T-helper 17 cell (primary cell): ENCODE results near the gene LIPT2. TPM values are rescaled to one million over a fixed set of nuclear protein-coding genes. Genes with fewer than 3 reads are reported as not detected.

Source experiments
- ATAC-seq: fragments of 150-1000 bp; cut with Tn5 transposase; 2 replicates; pipeline ENCODE4 v1.10.0; 2021; ENCODE audit warnings: mild to moderate bottlenecking, moderate library complexity
- DNase-seq, 3 donors: peaks; one replicate each; pipeline versions ENCODE4 v3.0.0 to v3.0.0-alpha.2; 2020 to 2021
- H3K9me3 ChIP-seq: one replicate; pipeline ENCODE4 v1.7.0; 2013; ENCODE audit warnings: low read length, mild to moderate bottlenecking; ENCODE audit not compliant: control insufficient read depth, poor library complexity, severe bottlenecking
- H3K27ac Mint-ChIP-seq: one replicate; pipeline ENCODE4 v1.8.0; 2022; ENCODE audit warnings: mild to moderate bottlenecking, moderate library complexity, mixed read lengths
- H3K27me3 Mint-ChIP-seq: one replicate; pipeline ENCODE4 v1.8.0; 2022; ENCODE audit warnings: mixed read lengths
- H3K36me3 Mint-ChIP-seq: one replicate; pipeline ENCODE4 v1.8.0; 2022; ENCODE audit warnings: low read depth, mixed read lengths
- H3K4me1 Mint-ChIP-seq: one replicate; pipeline ENCODE4 v1.8.0; 2022; ENCODE audit warnings: mild to moderate bottlenecking, mixed read lengths
- H3K4me3 Mint-ChIP-seq: one replicate; pipeline ENCODE4 v1.8.0; 2022; ENCODE audit warnings: mild to moderate bottlenecking, moderate library complexity, mixed read lengths
- total RNA-seq, 4 donors: library from RNA in 2 of 4; stranded (reverse) in 2 of 4; gene quantifications; one replicate each; pipeline ENCODE4 v1.2.3 and lab custom pipeline; 2022 to 2026

Gene LIPT2
- total RNA-seq, 2 donors from 2014 or later, result 5.8 to 6.8 TPM

- Mint-ChIP-seq H3K4me3 (no peak overlapping the region), H3K36me3 (no peaks in the 10 kb centered on the region), H3K4me1 (peaks cover 7% of the 10 kb centered on the region), H3K27ac (no peak overlapping the region), H3K27me3 (no peaks in the 10 kb centered on the region)
- H3K9me3 ChIP-seq, result no peaks in the 10 kb centered on the region
- DNase-seq (no peak), ATAC-seq (no peak)
Observed at GRCh38 chr11:74487875-74488274, 5.6 kb downstream of the LIPT2 start.

GRCh38 chr11:74485868-74486267 is 7.7 kb downstream of the LIPT2 start:
- no peaks in the 10 kb centered on the region for H3K9me3 ChIP-seq
- no peak for DNase-seq
- H3K36me3 Mint-ChIP-seq, result no peaks in the 10 kb centered on the region
- no peaks in the 10 kb centered on the region for H3K27me3 Mint-ChIP-seq
- H3K4me3 Mint-ChIP-seq, result no peak overlapping the region
- ATAC-seq, result no peak
- H3K27ac Mint-ChIP-seq, result no peak overlapping the region
- H3K4me1 Mint-ChIP-seq, result peaks cover 3% of the 10 kb centered on the region

DNA sequence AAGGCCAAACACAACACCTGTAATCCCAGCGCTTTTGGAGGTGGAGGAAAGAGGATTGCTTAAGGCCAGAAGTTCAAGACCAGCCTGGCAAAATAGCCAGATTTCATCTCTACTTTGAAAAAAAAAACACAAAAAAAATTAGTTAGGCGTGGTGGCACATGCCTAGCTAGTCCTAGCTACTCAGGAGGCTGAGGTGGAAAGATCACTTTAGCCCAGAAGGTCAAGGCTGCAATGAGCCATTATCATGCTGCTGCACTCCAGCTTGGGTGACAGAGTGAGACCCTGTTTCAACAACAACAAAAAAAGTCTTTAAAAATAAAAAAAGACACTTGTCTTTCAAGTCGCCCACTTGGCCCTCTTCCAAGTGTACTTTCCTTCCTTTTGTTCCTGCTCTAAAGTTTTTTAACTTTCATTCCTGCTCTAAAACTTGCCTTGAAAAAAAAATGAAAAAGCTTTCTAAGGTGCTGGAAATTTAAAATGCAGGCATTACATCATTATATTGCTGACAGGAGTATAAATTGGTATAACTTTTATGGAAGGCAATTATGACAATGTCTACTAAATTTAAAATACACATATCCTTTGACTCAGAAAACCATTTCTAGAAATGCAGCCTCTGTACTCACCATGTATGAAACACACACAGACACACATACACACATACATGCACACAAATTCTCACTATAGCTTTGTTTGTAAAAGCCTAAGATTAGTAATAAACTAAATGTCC is 12.7 kb downstream of the LIPT2 start:
- Mint-ChIP-seq H3K4me3 (no peak overlapping the region), H3K4me1 (peaks cover 5% of the 10 kb centered on the region), H3K27me3 (peaks cover 14% of the 10 kb centered on the region), H3K36me3 (peaks cover 5% of the 10 kb centered on the region), H3K27ac (no peak overlapping the region)
- ATAC-seq (no peak), DNase-seq (no peak)
- no peaks in the 10 kb centered on the region for H3K9me3 ChIP-seq

DNA sequence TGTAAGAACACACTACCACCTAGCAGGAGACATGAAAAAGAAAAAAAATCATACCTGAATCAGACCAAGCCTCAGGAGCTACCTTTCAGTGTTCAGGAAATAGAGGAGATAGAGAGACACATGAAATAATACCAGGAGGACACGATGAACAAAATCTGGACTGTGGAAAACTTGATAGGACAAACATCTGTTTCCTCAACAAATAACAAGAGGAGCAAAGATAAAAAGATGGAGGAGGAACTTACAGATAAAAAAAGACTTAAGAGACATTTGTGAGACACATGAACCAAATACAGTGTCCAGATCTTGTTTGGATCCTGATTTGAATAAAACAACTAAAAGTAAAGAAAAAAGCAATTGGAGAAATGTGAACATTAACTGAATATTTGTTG is 13.8 kb downstream of the LIPT2 start:
- ATAC-seq (no peak), DNase-seq (no peak)
- H3K9me3 ChIP-seq, result no peaks in the 10 kb centered on the region
- H3K27me3 Mint-ChIP-seq, result peaks cover 14% of the 10 kb centered on the region
- H3K27ac Mint-ChIP-seq, result no peak overlapping the region
- H3K36me3 Mint-ChIP-seq, result peaks cover 5% of the 10 kb centered on the region
- H3K4me1 Mint-ChIP-seq, result peaks cover 3% of the 10 kb centered on the region
- no peak overlapping the region for H3K4me3 Mint-ChIP-seq

DNA sequence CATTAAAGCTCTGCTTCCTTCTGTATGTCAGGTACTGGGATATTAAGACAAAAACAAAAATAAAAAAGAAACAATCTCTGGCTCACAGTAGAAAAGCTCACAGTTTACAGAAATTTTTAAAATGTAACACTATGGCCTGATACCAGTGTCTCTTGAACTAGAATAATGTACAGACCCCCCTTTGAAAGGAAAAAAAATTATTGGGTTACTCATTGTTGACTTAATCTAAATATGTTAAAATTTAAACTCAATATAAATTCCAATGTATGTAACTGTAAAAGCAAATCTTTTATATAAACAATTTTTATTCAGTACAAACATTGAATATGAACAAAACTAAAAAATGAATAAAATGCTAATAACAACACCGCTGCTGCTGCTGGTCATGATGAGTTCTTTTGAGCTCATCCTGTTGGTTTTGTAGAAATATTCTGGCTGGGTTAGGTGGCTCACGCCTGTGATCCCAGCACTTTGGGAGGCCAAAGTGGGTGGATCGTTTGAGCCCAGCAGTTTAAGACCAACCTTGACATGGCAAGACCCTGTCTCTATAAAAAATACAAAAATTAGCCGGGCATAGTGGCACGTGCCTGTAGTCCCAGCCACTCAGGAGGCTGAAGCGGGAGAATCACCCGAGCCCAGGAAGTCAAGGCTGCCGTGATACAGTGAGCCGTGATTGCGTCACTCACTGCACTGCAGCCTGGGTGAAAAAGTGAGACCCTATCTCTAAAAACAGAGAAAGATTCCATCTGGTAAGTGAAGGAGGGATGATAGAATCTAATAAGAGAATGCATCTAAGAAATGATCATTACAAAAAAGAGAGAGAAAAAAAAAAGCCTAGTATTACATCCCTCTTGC is 14.4 kb downstream of the LIPT2 start:
- Mint-ChIP-seq H3K36me3 (peaks cover 5% of the 10 kb centered on the region), H3K4me3 (no peak overlapping the region), H3K27ac (no peak overlapping the region), H3K4me1 (peaks cover 3% of the 10 kb centered on the region), H3K27me3 (peaks cover 14% of the 10 kb centered on the region)
- H3K9me3 ChIP-seq, result no peaks in the 10 kb centered on the region
- no peak for ATAC-seq
- DNase-seq, result no peak

DNA sequence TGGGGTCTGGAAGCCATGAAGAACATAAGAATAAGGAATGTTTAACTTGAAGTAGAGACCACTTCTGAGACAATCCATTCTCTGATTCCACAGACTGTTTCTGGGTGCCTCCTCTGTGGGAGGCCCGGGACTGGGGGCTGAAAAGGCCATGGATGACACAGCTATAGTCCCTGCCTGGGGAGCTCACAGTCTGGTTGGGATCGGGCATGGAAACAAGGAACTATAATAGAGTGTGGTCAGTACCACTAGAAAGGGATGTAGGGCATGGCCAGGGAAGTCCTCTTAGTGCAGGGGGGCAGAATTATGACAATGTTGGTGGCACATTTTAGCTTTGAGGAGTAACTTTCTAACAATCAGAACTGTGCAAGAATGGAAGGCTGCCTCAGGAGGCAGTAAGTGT is 17.0 kb downstream of the LIPT2 start:
- DNase-seq, result no peak
- no peaks in the 10 kb centered on the region for H3K9me3 ChIP-seq
- Mint-ChIP-seq H3K27ac (no peak overlapping the region), H3K4me1 (peaks cover 3% of the 10 kb centered on the region), H3K36me3 (peaks cover 5% of the 10 kb centered on the region), H3K4me3 (no peak overlapping the region), H3K27me3 (peaks cover 23% of the 10 kb centered on the region)
- ATAC-seq, result no peak

- no peak for ATAC-seq
- no peak overlapping the region for H3K27ac Mint-ChIP-seq
- DNase-seq, result no peak
Observed at GRCh38 chr11:74474316-74474715, 19.2 kb downstream of the LIPT2 start.

DNA sequence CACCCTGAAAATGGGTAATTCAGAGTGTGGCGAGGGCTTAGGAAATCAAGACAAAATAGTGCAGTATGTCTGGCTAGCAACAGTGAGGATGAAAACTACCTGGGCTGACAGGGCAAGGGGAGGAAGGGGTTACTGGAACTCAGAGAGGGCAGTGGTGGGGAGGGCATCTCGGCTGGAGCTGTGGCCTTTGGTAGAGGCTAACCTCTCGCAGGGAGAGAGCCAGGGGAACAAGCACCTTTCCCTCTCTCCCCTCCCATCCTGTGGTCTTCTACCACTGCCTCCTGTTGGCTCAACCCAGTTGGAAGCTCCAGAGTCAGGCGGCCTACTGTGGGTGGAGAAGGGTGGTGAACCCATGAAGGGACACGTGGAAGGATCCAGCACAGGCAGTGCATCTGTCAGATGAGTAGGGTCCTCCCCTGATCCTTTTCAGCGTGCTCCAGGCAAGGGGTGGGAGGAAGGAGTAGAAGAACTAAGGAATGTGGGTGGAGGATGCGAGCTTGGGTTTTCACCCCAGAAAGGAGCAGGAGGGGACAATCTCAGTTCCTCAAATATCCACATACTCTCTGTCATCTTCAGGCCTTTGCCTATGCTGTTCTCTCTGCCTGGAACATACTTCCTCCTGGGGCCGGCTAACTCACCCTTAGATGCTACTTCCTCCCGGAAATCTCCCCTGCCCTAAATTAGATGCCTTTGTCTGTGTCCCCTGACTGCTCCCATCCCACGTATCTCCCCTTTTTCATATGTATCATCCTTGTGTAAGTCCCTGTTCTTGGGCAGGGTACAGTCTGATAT is 19.9 kb downstream of the LIPT2 start:
- no peaks in the 10 kb centered on the region for H3K9me3 ChIP-seq
- peaks cover 25% of the 10 kb centered on the region for H3K27me3 Mint-ChIP-seq
- no peak for DNase-seq
- no peak overlapping the region for H3K27ac Mint-ChIP-seq
- ATAC-seq, result no peak
- peaks cover 4% of the 10 kb centered on the region for H3K4me1 Mint-ChIP-seq
- H3K36me3 Mint-ChIP-seq, result peaks cover 4% of the 10 kb centered on the region
- H3K4me3 Mint-ChIP-seq, result no peak overlapping the region

More at GRCh38 chr11:74474316-74474715, 19.2 kb downstream of the LIPT2 start:
- H3K4me3 Mint-ChIP-seq, result no peak overlapping the region
- H3K36me3 Mint-ChIP-seq, result peaks cover 3% of the 10 kb centered on the region
- H3K4me1 Mint-ChIP-seq, result peaks cover 2% of the 10 kb centered on the region
- no peaks in the 10 kb centered on the region for H3K9me3 ChIP-seq
- H3K27me3 Mint-ChIP-seq, result peaks cover 22% of the 10 kb centered on the region

- peaks cover 37% of the 10 kb centered on the region for H3K27me3 Mint-ChIP-seq
- no peak overlapping the region for H3K27ac Mint-ChIP-seq
- H3K4me3 Mint-ChIP-seq, result no peak overlapping the region
- DNase-seq (no peak), ATAC-seq (no peak)
- no peaks in the 10 kb centered on the region for H3K9me3 ChIP-seq
- H3K36me3 Mint-ChIP-seq, result peaks cover 5% of the 10 kb centered on the region
- peaks cover 13% of the 10 kb centered on the region for H3K4me1 Mint-ChIP-seq
Observed at GRCh38 chr11:74471668-74472429, 21.7 kb downstream of the LIPT2 start.

- no peaks in the 10 kb centered on the region for H3K9me3 ChIP-seq
- Mint-ChIP-seq H3K36me3 (peaks cover 2% of the 10 kb centered on the region), H3K4me1 (peaks cover 18% of the 10 kb centered on the region), H3K27me3 (peaks cover 40% of the 10 kb centered on the region), H3K4me3 (no peak overlapping the region), H3K27ac (no peak overlapping the region)
- no peak for ATAC-seq
- no peak for DNase-seq
Observed at GRCh38 chr11:74471037-74471436, 22.5 kb downstream of the LIPT2 start.

DNA sequence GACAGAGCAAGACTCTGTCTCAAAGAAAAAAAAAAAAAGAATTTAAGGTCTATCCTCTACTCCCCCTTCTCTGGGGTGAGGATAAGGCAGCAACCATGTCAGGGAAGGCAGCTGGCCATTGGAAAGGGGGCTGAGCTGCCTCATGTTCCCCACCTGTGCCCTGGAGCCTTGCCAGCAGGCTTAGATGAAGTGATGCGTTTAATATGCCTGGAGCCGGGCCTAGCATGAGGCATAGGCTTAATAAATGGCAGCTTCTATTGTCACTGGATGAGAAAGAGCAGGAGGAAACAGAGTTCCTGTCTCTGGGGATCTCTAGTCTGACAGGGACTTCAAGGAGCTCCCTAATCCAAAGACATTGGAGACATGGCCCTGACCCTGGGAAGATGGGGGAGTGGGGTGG is 23.0 kb downstream of the LIPT2 start:
- no peak for ATAC-seq
- Mint-ChIP-seq H3K4me1 (peaks cover 18% of the 10 kb centered on the region), H3K4me3 (no peak overlapping the region)

DNA sequence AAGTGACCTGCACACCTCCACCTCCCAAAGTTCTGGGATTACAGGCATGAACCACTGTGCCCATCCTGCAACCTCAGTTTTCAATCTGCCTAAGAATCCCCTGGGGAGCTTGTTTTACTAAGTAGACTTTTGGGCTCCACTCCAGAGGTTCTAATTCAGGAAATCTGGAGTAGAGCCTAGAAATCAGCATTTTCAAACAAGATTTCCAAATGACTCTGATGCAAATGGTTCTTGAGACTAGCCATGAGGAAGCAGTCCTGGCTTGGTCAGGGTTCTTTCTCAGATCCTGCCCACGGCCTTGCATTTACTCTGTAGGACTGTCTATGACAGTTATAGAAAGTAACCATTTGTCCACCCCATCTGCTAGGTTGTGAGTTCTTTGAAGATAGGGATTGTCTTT is 24.6 kb downstream of the LIPT2 start:
- H3K4me1 Mint-ChIP-seq, result peaks cover 18% of the 10 kb centered on the region
- H3K9me3 ChIP-seq, result no peaks in the 10 kb centered on the region
- H3K4me3 Mint-ChIP-seq, result no peak overlapping the region
- peaks cover 61% of the 10 kb centered on the region for H3K27me3 Mint-ChIP-seq
- DNase-seq, result no peak
- no peak overlapping the region for H3K27ac Mint-ChIP-seq
- H3K36me3 Mint-ChIP-seq, result peaks cover 4% of the 10 kb centered on the region
- no peak for ATAC-seq

More for the DNA sequence above, 23.0 kb downstream of the LIPT2 start:
- peaks cover 46% of the 10 kb centered on the region for H3K27me3 Mint-ChIP-seq
- H3K36me3 Mint-ChIP-seq, result peaks cover 4% of the 10 kb centered on the region
- no peak overlapping the region for H3K27ac Mint-ChIP-seq
- no peak for DNase-seq
- no peaks in the 10 kb centered on the region for H3K9me3 ChIP-seq
